HG03108 (cell line): Measurements from ENCODE around the gene TNC.
"Not testable (repeated sequence)": the region's sequence is repeated elsewhere in the genome, so short reads cannot be mapped to it uniquely, and the experiment has no call there.

Experiments used
- ATAC-seq: cut with Tn5 transposase; IDR thresholded peaks from one replicate; pipeline ENCODE4 v1.9.1; 2021; ENCODE audit warnings: moderate library complexity; ENCODE audit not compliant: unreplicated experiment

The TNC gene

DNA sequence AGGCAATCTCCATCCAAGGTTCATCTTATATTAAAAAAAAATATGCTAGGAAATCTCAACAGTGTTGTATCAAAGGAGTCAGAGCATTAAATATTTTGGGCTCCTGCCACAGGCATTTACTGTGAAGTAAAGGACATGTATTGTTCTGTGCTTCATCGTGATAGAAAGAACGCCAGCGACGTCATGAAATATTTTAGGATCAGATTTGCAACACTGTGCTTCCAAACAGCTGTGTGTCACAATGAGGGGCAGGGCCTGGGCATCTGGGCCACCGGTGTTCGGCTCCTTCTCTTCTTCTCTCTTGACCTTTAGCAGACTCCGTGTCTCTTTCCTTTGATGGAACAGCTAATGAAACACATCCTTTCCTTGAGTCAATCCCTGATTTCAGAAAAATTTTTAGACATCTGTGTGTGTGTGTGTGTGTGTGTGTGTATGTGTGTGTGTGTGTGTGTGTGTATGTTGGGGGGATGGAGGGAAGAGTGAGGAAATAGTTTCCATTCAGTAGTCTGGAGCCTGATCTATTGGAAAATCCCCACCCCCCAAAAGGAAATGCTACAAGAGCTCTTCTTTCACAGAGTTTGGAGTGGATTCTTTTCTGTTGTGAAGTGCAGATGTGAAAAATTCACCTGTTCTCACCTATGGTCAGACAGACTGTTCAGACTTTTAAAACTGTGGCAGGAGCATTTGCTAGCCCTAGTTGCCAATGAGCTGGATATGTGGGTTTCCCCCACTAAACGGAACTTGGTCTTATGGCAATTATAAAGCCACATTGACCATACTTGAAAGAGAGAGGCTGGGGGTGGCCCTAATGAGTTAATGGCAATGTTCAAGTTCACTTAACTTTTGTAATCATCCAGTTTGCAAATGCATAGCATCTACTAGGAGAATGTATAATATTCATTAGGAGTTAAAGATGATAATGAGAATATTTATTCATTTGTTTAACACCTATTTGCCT lies 18.1 kb upstream of the TNC start:
- no peak for ATAC-seq

- ATAC-seq: no peak
Measured at GRCh38 chr9:115134941-115135340, 17.0 kb upstream of the TNC start.

DNA sequence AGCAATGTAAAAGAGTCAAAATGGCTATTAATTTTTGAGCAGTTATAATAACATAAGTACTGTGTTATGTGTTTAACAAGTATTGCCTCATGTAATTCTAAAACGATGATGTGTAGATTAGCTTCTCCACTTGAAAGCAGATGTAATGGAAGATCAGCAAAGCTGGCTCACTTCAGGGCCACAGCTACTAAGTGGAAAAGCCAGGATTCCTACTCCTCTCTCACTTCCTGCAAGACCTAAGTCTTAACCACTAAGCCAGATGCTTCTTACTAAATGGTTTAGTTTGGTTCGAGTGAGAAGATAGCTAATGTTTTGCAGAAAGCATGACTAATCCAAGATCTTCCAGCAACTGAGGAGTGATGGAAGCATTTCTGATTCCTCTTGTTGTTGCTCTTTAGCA lies 15.7 kb upstream of the TNC start:
- no peak for ATAC-seq

DNA sequence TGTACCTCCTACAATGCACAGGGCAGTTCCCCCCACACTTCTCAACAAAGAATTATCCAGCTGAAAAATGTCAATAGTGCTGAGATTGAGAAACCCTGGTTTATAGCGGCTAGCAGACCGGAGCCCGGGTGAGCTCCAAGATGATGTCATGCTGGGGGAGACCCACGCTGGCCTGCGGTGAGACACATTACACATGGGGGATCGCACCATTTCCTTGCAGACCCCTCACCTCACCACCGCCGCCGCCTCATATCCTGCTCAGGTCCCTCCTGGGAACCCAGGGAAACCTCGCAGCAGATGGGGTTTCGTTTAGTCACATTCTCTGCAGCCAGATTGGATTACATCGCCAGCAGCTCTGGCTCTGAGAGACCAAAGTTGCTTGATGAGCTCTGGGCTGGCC lies 14.7 kb upstream of the TNC start:
- no peak for ATAC-seq

DNA sequence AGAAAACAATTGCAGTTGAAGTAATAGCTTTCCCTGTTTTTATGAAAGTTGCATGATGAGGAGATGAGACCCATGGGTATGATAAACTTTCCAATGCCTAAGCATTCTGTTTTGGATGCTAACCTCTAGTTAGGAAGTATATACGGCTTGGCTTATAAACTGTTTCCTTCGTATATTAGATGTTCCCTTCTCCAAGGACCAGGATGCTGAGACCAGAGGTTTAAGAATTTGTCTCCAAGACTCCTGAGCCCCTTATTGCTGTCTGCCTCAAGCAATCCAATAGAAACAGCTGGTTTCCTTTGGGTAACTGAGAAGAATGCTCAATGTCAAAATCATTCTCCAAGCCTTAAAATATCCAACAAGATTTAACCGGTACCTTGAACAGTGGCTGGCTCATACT lies 12.2 kb upstream of the TNC start:
- no peak for ATAC-seq

DNA sequence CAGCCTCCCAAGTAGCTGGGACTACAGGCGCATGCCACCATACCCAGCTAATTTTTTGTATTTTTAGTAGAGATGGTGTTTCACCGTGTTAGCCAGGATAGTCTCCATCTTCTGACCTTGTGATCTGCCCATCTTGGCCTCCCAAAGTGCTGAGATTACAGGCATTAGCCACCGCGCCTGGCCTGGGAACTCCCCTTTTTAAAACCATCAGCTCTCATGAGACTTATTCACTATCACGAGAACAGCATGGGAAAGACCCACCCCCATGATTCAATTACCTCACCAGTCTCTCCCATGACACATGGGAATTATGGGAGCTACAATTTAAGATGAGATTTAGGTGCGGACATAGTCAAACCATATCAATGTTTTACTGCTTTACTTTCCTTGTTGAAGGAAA lies 10.8 kb upstream of the TNC start:
- not testable (repeated sequence) for ATAC-seq

DNA sequence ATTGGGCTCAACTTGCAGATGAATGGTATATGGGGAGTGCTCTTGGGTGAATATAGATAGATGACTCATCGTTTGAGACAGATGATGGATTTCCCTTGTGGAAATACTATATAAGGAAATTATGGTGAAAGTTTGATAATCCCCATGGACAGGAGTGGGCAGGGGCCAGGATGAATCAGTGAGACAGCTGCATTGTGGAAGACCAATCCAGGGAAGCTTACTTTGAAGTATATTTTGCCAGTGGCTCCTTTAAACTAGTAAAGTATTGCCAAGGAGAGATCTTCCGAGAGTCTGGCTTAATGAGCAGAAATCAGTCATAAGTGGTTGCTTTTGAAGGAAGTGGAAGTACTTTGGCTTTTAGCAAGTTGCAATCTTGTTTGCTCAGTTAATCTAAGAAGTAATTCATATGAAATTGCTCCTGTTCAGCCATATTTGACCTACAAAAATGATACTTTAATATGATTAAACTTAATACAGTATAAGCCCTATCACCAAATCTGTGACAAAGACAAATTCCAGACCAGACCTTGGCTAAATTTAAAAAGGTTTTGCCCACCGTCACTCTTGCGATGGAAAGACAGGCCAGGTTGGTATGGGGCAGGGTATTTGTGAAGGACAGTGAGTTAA lies 9.3 kb upstream of the TNC start:
- ATAC-seq: no peak

DNA sequence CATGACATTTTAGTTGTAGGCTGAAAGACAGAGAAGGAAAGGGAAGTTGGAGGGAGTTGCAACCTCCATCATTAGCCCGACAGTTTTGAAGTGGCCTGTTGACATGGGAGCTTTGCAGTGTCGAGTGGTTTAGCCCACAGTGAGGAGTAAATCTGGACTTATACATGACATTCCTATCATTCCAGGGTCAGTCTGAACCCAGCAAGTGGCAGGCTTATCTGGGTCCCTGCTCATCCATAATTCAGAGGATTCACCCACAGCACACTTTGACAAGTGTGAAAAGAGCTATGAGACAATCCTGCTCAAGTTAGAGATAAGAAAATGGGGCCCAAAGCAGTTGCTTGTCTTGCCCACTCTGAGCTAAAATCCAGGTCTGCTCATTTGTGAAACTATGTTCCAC lies 8.4 kb upstream of the TNC start:
- no peak for ATAC-seq

DNA sequence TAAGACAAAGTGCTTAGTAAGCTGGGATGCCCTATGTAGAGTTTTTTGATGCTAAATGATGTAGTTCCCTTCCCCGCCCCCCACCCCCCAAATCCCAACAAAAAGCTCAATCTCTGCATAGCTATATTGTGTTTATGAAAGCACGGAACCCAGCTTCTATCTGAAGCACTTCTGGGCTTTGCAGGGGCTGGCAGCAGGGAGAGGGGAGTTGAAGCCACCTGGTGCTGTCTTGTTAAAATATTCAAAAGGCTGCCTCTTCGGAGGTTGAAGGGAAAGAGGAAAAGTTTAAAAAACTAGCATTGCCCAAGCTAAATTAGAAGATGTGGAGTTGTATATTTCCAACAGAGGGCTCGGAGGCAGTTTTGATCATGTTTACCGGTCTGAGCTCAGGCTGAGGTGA lies 5.0 kb upstream of the TNC start:
- ATAC-seq: no peak

GRCh38 chr9:115121181-115121580 lies 3.2 kb upstream of the TNC start:
- ATAC-seq: no peak

DNA sequence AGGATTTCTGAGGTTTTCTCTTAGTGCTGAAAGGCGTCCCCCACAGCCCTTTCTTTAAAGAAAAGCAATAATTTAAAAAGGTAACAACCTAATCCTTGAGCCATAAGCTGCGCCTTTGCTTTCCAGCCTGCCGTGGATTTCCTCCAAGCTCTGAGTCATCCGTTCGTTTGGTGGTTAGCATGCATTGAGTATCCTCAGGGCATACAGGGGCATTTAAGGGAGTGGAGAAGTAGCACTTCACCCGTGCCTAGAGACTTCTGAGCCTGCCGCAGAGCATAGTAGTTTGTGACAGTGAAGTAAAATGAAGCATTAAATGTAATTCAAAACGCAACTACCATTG lies 892 bp upstream of the TNC start:
- ATAC-seq: no peak

DNA sequence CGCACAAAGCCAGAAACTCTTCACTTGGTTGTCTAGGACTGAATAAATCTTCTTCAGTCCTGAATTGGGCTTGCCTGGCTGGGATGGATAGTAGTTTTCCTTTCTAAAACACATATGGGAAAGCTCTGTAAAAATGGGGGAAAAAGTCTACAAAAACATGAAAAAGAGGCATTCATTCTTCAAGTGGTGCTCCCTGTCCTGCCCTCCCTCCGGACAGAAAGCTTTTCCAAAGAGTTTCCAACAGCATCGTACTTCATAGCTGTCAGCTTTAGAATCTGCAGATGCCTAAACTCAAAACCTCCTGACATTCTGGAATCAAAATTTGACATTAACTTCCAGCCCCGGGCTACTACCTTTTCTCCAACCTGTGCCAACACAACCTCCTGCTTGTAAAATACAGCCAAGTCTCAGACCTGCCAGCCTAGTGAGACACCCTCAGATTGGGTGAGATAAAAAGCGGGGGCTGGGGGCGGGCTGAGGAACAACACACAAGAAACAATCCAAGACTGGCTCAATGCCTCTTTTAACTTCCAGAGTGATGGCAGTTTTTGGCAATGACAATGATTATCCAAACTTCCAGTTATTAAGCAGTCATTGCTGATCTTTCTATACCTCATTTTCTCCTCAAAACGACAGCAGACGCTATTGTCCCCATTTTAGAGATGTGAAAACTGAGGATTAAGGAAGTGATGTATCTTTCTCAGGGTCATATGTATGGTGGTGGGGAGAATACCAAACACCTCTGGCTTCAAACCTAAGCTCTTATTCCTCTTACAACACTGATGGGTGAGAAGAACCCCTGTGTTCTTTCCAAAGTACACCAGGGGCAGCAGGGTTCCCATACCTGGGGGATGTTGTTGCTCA lies 1.3 kb downstream of the TNC start:
- ATAC-seq: no peak

- ATAC-seq: no peak
Measured at GRCh38 chr9:115115924-115116323, 2.0 kb downstream of the TNC start.

DNA sequence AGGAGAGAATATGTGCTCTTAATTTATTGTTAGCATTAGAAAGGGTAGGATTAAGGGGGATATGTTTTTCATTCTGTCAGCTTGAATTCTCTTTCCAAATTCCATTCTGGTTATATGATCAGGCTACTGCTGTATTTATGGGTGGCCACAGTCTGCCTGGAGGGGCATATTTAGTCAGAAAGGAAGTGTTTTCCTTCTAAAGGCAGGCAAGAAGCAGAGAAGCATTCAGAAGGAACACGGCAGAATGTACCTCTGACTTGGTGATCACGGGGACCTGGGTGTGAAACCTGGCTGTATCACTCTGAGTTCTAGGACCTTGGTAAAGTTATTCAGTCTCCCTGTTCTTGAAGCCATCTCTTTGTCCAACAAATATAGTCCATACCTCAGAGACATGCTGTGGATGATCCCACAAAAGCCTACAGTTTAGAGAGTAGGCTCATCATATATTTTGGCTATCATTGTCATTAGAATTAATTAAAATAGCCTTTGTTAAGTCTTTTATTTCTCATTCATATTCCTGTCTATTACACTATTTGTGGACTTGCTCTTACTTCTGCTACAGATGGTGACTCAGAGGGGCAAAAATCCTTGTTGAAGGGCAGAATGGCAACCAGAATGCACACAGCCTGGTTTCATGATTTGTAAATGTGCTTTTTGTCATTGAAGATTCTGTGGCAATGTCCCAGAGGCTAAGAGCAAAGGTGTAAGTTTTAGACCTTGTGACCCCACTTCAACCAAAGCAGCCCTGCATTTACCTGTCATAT lies 2.7 kb downstream of the TNC start:
- ATAC-seq: no peak

GRCh38 chr9:115114546-115114945 lies 3.4 kb downstream of the TNC start:
- no peak for ATAC-seq

GRCh38 chr9:115114084-115114483 lies 3.9 kb downstream of the TNC start:
- no peak for ATAC-seq

- ATAC-seq: no peak
Measured at GRCh38 chr9:115111874-115112273, 6.1 kb downstream of the TNC start.

DNA sequence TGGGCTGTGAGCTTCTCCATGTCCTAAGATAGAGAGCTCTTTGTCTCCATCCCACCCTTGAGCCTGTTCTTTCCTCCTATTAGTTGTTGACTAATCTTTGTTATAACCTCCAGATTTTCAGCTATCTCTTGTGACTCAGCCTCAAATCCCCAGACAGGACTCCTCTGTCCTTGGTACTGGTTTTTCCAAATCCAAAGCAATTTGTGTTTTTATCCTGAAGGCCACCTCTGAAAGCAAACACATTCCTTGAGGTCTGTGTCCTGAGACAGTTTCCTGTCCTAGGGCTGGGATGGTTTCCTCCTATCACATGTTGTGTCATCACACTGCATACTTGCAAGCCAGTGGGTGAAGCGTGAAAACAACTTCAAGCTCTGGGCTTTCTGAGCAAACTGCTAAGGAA lies 8.5 kb downstream of the TNC start:
- no peak for ATAC-seq

- no peak for ATAC-seq
Measured at GRCh38 chr9:115107701-115108100, 10.3 kb downstream of the TNC start.

GRCh38 chr9:115106642-115107041 lies 11.3 kb downstream of the TNC start:
- ATAC-seq: no peak

GRCh38 chr9:115106001-115106400 lies 12.0 kb downstream of the TNC start:
- ATAC-seq: no peak
